Stomach (tissue), 9 donors: Measurements from ENCODE around the gene ZNF469. TPM values are rescaled to one million over a fixed set of nuclear protein-coding genes. Genes with fewer than 3 reads are reported as not detected.

Source experiments
- DNase-seq, 2 donors: peaks; one replicate each; pipeline versions ENCODE4 v3.0.0 to v3.0.0-alpha.2; 2013 to 2019
- H3K27ac ChIP-seq, 5 donors: fragments of 200-600 bp in 4 of 5; sonication (generic) in 4 of 5; one replicate each; pipeline ENCODE4 v1.5.1; 2013 to 2019; ENCODE audit warnings: mild to moderate bottlenecking in 1 of 5, moderate library complexity in 1 of 5
- H3K27me3 ChIP-seq, 3 donors: fragments of 200-600 bp; sonication (generic); one replicate each; pipeline ENCODE4 v1.5.1; 2017 to 2019; ENCODE audit warnings: mixed run types in 1 of 3
- H3K36me3 ChIP-seq, 4 donors: fragments of 200-600 bp; sonication (generic); 1 replicate in 3 of 4; 2 replicates in 1 of 4; pipeline ENCODE4 v1.5.1; 2016 to 2019
- H3K4me1 ChIP-seq, 4 donors: fragments of 200-600 bp; sonication (generic); one replicate each; pipeline ENCODE4 v1.5.1; 2016 to 2019
- H3K4me3 ChIP-seq, 4 donors: fragments of 200-600 bp; sonication (generic) in 3 of 4; one replicate each; pipeline ENCODE4 v1.5.1; 2016 to 2019; ENCODE audit warnings: mild to moderate bottlenecking in 1 of 4
- H3K9me3 ChIP-seq, 4 donors: fragments of 200-600 bp; sonication (generic); one replicate each; pipeline ENCODE4 v1.5.1; 2016 to 2019
- EP300 ChIP-seq: sonication (generic); formaldehyde crosslinking; IDR thresholded peaks from one replicate; pipeline ENCODE4 v1.6.1; 2017; ENCODE audit warnings: antibody characterized with exemption
- POLR2A ChIP-seq, 4 donors: fragments of 450-650 bp; IDR thresholded peaks; one replicate each; pipeline ENCODE4 v1.6.1; 2016; ENCODE audit warnings: antibody characterized with exemption in 4 of 4, control low read depth in 2 of 4, mild to moderate bottlenecking in 1 of 4, moderate library complexity in 1 of 4
- POLR2AphosphoS5 ChIP-seq, 3 donors: sonication (generic); formaldehyde crosslinking; IDR thresholded peaks; one replicate each; pipeline ENCODE4 v1.6.1; 2016; ENCODE audit warnings: antibody characterized with exemption in 3 of 3
- WGBS, 5 donors: extraction: QIAGEN DNeasy Blood & Tissue Kit in 3 of 5; methylation state at CpG; one replicate each; pipeline versions ENCODE4 v1.1.5 to v1.1.7; 2013 to 2018; 5-methylcytosine and 5-hydroxymethylcytosine counted together
- intact Hi-C: fragments of 100-400 bp; cut with DNase I; formaldehyde crosslinking; loops from one replicate; pipeline ENCODE4 v1.15.1; 2023; ENCODE audit warnings: low total_unique reads
- polyA plus RNA-seq, 3 donors: library from polyadenylated mRNA; stranded (reverse); fragments of 200-250 nt; gene quantifications; one replicate each; pipeline ENCODE4 v1.2.3, GENCODE V29; 2013
- total RNA-seq, 5 donors: library from RNA; depleted of rRNA; stranded (reverse); fragments of >200 nt; gene quantifications; one replicate each; pipeline versions ENCODE4 v1.1.0 to v1.2.3, GENCODE V29; 2014 to 2016
- TF ChIP-seq, protein P1 (sequence below), 7 experiments: fragments of 450-650 bp in 4 of 7; fragments of 200-600 bp in 3 of 7; sonication (generic) in 3 of 7; IDR thresholded peaks; one replicate each; pipeline ENCODE4 v1.5.1; 2016 to 2019; ENCODE audit warnings: antibody characterized with exemption in 7 of 7, control low read depth in 2 of 7, mild to moderate bottlenecking in 1 of 7
- donor health status: healthy with polysubstance abuse.
- donor health status: Bipolar disorder and iron deficiency.
- donor health status: healthy.

The ZNF469 gene
- total and polyA plus RNA-seq, 8 donors = under 0.01 to 6.2 (median 0.24) TPM

DNA sequence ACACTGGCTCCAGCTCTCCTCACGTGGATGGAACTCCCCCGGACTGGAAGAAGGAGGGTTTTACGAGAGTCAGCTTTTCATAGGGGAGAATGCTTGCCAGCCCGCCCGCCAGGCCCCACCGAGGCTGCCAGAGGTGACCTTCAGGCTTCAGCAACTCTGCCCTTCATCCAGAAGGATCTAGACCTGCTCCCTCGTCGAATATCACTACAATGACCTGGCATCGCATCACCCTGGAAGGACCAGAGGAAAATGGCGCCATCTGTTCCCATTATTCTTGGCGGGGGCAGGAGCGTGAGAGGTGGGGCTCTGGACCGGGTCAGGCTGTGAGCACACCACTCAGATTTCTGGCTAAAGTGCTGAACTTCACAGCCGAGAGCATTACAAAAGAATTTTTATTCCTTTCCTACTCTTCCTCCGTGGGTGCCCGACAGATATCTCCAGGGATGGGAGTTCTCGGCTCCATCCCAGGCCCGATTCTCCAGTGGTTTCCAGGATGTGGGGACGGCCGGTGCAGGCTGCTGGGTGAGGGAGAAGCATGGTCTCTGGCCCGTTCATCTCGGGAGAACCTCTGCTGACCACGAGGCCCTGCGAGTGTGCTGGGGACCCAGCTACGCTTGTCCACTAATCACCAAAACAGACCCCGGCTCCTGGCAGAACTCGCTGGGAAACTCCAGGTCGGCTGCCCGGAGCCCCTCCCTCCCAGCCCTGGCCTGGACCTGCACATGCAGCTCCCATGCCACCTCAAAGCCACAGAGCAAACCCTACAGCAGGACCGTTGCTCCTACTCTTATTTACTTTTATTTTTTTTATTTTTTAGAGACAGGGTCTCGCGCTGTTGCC lies 36.8 kb upstream of the ZNF469 start:
- H3K36me3 ChIP-seq = no peaks in the 10 kb centered on the region
- H3K4me3 ChIP-seq = no peak overlapping the region
- H3K4me1 ChIP-seq = no peaks in the 10 kb centered on the region
- WGBS, 5 donors = 77 to 87% (median 84%) methylated on average over 29 to 32 of the region's 32 CpGs
- TF ChIP-seq EP300 = no peak
- no peak for TF ChIP-seq POLR2A (IDR thresholded peaks at IDR 0.05)
- TF ChIP-seq POLR2AphosphoS5 (IDR thresholded peaks at IDR 0.05) = no peak
- TF ChIP-seq, protein P1, sequence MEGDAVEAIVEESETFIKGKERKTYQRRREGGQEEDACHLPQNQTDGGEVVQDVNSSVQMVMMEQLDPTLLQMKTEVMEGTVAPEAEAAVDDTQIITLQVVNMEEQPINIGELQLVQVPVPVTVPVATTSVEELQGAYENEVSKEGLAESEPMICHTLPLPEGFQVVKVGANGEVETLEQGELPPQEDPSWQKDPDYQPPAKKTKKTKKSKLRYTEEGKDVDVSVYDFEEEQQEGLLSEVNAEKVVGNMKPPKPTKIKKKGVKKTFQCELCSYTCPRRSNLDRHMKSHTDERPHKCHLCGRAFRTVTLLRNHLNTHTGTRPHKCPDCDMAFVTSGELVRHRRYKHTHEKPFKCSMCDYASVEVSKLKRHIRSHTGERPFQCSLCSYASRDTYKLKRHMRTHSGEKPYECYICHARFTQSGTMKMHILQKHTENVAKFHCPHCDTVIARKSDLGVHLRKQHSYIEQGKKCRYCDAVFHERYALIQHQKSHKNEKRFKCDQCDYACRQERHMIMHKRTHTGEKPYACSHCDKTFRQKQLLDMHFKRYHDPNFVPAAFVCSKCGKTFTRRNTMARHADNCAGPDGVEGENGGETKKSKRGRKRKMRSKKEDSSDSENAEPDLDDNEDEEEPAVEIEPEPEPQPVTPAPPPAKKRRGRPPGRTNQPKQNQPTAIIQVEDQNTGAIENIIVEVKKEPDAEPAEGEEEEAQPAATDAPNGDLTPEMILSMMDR (IDR thresholded peaks at IDR 0.05) = no peak
- peaks cover 0 to 10% (median 0%) of the 10 kb centered on the region in 4 donors for H3K9me3 ChIP-seq
- H3K27me3 ChIP-seq = peaks cover 0 to 9% (median 0%) of the 10 kb centered on the region in 3 donors
- H3K27ac ChIP-seq = no peak overlapping the region
- intact Hi-C loops = no loop called here
- DNase-seq = no peak

DNA sequence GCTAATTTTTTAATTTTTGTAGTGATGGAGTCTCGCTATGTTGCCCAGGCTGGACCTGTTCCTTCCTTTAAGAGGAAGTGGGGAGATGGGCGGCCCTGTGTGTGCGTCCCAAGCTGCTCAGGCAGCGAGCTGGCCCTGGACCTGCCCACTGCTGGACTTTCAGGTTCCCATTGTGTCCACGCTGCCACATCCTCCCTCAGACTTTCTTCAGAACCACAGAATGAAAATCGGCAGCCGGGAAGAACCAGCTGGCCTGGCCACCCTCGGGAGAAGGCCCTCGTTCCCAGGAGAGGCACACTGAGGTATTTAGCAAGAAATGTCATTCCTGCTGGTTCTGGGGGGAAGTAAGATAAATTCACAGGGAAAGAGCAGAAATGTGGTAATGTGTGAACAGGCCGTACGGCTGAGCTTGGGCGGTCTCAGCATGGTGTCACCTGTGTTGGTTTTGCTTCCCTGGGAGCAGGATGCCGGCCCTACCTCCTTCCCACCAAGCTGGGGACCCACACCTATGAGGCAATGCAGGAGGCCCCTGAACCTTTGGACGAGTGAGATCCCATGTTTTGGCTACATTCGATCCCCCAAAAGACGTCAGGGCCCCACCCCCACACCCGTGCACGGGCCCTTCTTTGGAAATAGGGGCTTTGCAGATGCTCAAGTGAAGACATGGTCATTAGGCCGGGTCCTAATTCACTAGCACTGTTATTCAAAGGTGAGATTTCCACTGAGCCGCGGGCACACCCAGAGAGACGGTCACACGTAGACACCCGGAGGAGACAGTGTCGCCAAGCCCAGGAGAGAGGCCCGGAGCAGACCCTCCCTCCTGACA lies 35.9 kb upstream of the ZNF469 start:
- Histone ChIP-seq H3K27ac (no peak overlapping the region), H3K4me3 (no peak overlapping the region), H3K36me3 (no peaks in the 10 kb centered on the region), H3K27me3 (peaks cover 0 to 10% (median 0%) of the 10 kb centered on the region in 3 donors), H3K9me3 (peaks cover 0 to 10% (median 0%) of the 10 kb centered on the region in 4 donors), H3K4me1 (no peaks in the 10 kb centered on the region)
- DNase-seq = no peak
- intact Hi-C loops = no loop called here
- TF ChIP-seq EP300 = no peak
- TF ChIP-seq POLR2A (IDR thresholded peaks at IDR 0.05) = no peak
- TF ChIP-seq, protein P1 (IDR thresholded peaks at IDR 0.05) = no peak
- no peak for TF ChIP-seq POLR2AphosphoS5 (IDR thresholded peaks at IDR 0.05)
- 87 to 92% (median 88%) methylated on average over 20 to 26 of the region's 26 CpGs for WGBS, 5 donors

DNA sequence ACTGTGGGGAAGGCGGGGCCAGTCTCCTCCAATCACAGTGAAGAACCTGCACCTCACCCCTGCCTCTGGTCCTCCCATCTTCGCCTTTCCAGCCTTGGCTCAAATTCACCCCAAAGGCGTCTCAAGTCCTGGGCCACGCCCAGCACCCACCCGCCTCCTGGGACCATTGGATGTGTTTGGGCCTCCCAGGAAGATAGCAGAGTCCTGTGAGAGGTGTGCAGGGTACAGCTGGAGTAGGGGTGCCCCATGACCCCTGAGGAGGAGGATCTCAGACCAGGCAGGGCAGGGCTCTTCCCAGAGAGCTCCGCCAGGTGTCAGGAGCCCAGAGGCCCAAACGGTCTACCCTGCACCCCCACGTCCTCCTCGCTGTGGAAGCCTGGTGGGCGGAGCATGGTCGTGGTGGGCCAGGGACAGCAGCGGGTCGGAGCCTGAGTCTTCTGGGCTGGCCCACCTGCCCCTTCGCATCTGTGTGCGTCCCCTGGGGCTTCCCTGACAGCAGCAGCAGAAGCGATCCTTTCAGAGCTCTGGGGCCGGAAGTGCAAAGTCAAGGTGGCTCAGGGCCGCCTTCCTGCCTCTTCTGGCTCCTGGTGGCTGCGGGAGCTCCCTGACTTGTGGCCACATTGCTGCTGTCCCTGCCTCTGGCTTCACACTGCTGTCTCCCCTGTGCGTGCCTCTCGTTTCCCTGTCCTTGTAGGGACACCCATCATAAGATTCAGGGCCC lies 34.9 kb upstream of the ZNF469 start:
- no peaks in the 10 kb centered on the region for H3K36me3 ChIP-seq
- intact Hi-C loops = no loop called here
- no peaks in the 10 kb centered on the region for H3K4me1 ChIP-seq
- no peak for TF ChIP-seq POLR2A (IDR thresholded peaks at IDR 0.05)
- TF ChIP-seq, protein P1 (IDR thresholded peaks at IDR 0.05) = no peak
- TF ChIP-seq EP300 = no peak
- TF ChIP-seq POLR2AphosphoS5 (IDR thresholded peaks at IDR 0.05) = no peak
- no peak overlapping the region for H3K27ac ChIP-seq
- H3K27me3 ChIP-seq = peaks cover 0 to 6% (median 0%) of the 10 kb centered on the region in 3 donors
- peaks cover 0 to 8% (median 0%) of the 10 kb centered on the region in 4 donors for H3K9me3 ChIP-seq
- no peak overlapping the region for H3K4me3 ChIP-seq
- DNase-seq = peak in 1 of 2 donors; percentile 17
- 71 to 86% (median 78%) methylated on average over 14 to 21 of the region's 21 CpGs for WGBS, 5 donors
